ENCODE results near the gene COPG2. TPM values are rescaled to one million over a fixed set of nuclear protein-coding genes. Genes with fewer than 3 reads are reported as not detected.

The COPG2 gene
- total RNA-seq, 1 experiment from 2014 or later = 77.7 TPM

DNA sequence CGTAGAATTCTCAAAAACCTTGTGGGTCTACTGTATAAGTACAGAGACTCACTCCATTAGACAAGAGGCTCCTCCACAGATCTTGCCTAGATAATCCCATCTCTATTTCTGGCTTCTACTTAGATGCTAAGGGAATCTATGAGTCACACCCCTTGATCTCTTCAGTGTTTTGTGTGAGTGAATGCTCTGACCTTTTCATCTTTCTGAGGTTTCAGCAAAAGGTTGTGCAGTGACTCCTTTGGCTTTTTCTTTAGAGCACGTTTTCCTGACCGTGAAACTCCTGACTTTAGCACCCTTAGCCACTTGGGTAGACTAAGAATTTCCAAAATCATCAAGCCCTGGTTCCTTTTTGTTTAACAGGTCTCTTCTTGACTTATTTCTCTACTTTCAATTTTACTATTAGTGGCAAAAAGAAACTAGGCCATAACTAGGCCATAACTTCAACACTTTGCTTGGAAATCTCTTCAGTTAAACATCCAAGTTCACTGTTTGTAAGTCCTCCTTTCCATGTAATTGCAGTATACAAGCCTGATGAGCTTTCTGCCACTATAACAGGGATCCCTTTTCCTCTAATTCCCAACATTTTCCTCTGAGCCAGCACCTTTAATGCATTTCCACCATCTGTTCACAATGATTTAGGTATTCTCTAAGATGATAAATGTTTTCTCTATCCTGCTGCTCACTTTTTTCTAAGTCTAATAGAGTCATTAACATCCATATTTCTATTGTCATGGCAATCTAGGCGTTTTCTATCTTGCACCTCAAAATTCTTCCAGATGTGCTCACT, 19.4 kb downstream of the COPG2 start:
- no peak overlapping the region for H4K91ac ChIP-seq (ENCODE audit: insufficient read length, low read depth, low read length)
- H3K9me3 ChIP-seq (ENCODE audit: control insufficient read depth, low read depth, low read length) = no peaks in the 10 kb centered on the region
- H3K27me3 ChIP-seq (ENCODE audit: insufficient read depth, low read length) = no peaks in the 10 kb centered on the region
- no peak for DNase-seq
- no peak overlapping the region for H3K27ac ChIP-seq (ENCODE audit: insufficient read length, low read depth, low read length)
- no peaks in the 10 kb centered on the region for H4K20me1 ChIP-seq (ENCODE audit: control insufficient read depth, insufficient read depth, insufficient read length)
- no peak overlapping the region for H4K8ac ChIP-seq (replicated peaks; ENCODE audit: insufficient read length, low read depth, low read length)
- H2BK120ac ChIP-seq (ENCODE audit: low read depth, low read length, poor library complexity, severe bottlenecking) = no peak overlapping the region
- H2BK20ac ChIP-seq (ENCODE audit: low read depth, low read length, poor library complexity, severe bottlenecking) = no peak overlapping the region
- H3K27ac Mint-ChIP-seq = no peak overlapping the region
- no peak overlapping the region for H3K4me3 Mint-ChIP-seq
- H3K14ac ChIP-seq (ENCODE audit: insufficient read depth, low read length) = no peak overlapping the region
- H3K27me3 Mint-ChIP-seq (ENCODE audit: low read depth) = no peaks in the 10 kb centered on the region
- no peak overlapping the region for H2BK15ac ChIP-seq (ENCODE audit: low read depth, low read length)
- WGBS (ENCODE audit: extremely low coverage, insufficient read length, low lambda C conversion rate) = no CpG with 5 or more reads among the region's 4 CpGs
- no peaks in the 10 kb centered on the region for H3K4me1 ChIP-seq (ENCODE audit: insufficient read depth, low read length)
- no peak overlapping the region for H3K4ac ChIP-seq (ENCODE audit: low read depth, low read length)
- no peak overlapping the region for H3K4me2 ChIP-seq (ENCODE audit: insufficient read depth, insufficient read length, low read length)
- no peak overlapping the region for H3T11ph ChIP-seq (ENCODE audit: low read length)
- TF ChIP-seq, protein P1, sequence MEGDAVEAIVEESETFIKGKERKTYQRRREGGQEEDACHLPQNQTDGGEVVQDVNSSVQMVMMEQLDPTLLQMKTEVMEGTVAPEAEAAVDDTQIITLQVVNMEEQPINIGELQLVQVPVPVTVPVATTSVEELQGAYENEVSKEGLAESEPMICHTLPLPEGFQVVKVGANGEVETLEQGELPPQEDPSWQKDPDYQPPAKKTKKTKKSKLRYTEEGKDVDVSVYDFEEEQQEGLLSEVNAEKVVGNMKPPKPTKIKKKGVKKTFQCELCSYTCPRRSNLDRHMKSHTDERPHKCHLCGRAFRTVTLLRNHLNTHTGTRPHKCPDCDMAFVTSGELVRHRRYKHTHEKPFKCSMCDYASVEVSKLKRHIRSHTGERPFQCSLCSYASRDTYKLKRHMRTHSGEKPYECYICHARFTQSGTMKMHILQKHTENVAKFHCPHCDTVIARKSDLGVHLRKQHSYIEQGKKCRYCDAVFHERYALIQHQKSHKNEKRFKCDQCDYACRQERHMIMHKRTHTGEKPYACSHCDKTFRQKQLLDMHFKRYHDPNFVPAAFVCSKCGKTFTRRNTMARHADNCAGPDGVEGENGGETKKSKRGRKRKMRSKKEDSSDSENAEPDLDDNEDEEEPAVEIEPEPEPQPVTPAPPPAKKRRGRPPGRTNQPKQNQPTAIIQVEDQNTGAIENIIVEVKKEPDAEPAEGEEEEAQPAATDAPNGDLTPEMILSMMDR (conservative IDR thresholded peaks at IDR 0.05) = no peak
- no peaks in the 10 kb centered on the region for H3K79me1 ChIP-seq (ENCODE audit: insufficient read depth, low read depth, low read length, poor library complexity, severe bottlenecking)
- no peak overlapping the region for H2AFZ ChIP-seq (ENCODE audit: low read length)
- no peak overlapping the region for H3K56ac ChIP-seq (ENCODE audit: insufficient read length, low read depth, low read length)
- H3K4me1 Mint-ChIP-seq = no peaks in the 10 kb centered on the region
- no peak overlapping the region for H4K5ac ChIP-seq (ENCODE audit: insufficient read length, low read depth, low read length)
- H3K18ac ChIP-seq (ENCODE audit: insufficient read length, low read depth, low read length) = no peak overlapping the region
- no peak overlapping the region for H2BK5ac ChIP-seq (ENCODE audit: insufficient read length, low read length)
- H3K79me2 ChIP-seq (ENCODE audit: insufficient read depth, low read length) = no peaks in the 10 kb centered on the region
- H2BK12ac ChIP-seq (ENCODE audit: insufficient read length, low read depth, low read length) = no peak overlapping the region
- H3K23me2 ChIP-seq (ENCODE audit: insufficient read length, low read depth, low read length, poor library complexity, severe bottlenecking) = no peaks in the 10 kb centered on the region
- H2AK5ac ChIP-seq (ENCODE audit: insufficient read length, low read length) = no peak overlapping the region
- no peaks in the 10 kb centered on the region for H3K9me3 Mint-ChIP-seq
- H3K23ac ChIP-seq (ENCODE audit: insufficient read length, low read depth, low read length) = no peak overlapping the region
- H3K9ac ChIP-seq (ENCODE audit: extremely low read depth, insufficient read length, low read length) = no peak overlapping the region
- peaks cover 15 to 56% (median 47%) of the 10 kb centered on the region in 3 experiments; a peak in 6 of 7 replicates for H3K36me3 Mint-ChIP-seq (ENCODE audit: insufficient read depth in 1 of 3, low read depth in 3 of 3)
